ENCODE measurements around the gene WDR54. TPM values are rescaled to one million over a fixed set of nuclear protein-coding genes. Genes with fewer than 3 reads are reported as not detected.
A peak's percentile ranks its signal among the peaks of the same experiment; 100 is the strongest.

The WDR54 gene
- total RNA-seq, 1 experiment from 2014 or later: 41.0 TPM

DNA sequence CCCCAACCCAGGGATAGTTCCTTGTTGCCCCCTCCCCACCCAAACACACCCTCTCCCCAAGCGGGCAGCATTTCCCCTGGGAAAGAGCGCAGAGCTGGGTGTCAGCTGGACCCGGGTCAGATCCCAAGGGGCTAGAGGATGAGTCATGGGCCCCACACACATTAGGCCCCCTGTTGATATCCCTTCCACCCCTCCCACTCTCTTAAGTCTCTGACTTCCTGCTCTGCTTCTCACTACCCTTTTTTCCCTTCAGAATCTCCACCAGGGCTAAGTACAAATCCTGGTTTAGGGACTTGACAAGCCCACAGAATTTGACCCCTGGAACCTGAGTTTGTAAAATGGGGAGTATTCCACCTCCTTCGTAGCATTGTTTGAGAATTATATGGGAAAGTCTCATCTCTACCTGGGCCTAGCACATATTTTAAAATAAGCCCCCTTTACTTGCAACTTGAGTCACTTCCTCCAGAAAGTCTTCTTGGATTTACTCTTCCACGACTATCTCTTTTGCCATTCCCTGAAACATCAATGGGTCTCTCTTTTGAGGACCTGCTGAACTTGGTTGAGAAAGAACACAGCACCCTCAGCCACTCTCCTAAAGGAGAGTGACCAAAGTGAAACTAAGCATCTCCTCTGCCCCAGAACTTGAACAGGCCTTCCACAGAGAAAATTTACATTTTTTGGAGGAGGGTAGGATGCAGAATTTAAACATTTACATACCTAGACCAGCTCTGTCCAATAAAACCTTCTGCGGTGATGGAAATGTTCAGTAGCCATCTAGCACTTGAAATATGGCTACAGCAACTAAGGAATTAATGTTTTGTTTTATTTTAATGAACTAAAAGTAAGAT is 15.5 kb downstream of the WDR54 start:
- Histone ChIP-seq H3K27me3 (ENCODE audit: low read length) (no peaks in the 10 kb centered on the region), H3K36me3 (ENCODE audit: low read depth, low read length) (peaks cover 16% of the 10 kb centered on the region; the same call in 1 of the 2 replicates), H3K9me3 (ENCODE audit: low read length) (no peaks in the 10 kb centered on the region), H3K4me3 (ENCODE audit: low read length) (no peak overlapping the region), H3K9me2 (replicated peaks; ENCODE audit: low read length) (no peaks in the 10 kb centered on the region), H4K20me1 (ENCODE audit: low read length) (peaks cover 30% of the 10 kb centered on the region), H3K4me2 (ENCODE audit: low read length) (no peak overlapping the region), H3K27ac (ENCODE audit: low read length) (no peak overlapping the region), H3K9ac (ENCODE audit: low read length) (no peak overlapping the region), H3F3A (ENCODE audit: low read length, unreplicated experiment) (no peaks in the 10 kb centered on the region), H3K79me2 (ENCODE audit: low read length) (peaks cover 89% of the 10 kb centered on the region), H3K4me1 (ENCODE audit: insufficient read depth, low read length) (peaks cover 21% of the 10 kb centered on the region), H2AFZ (ENCODE audit: low read length) (no peak overlapping the region)
- ChIA-PET POLR2A (ENCODE audit: unreplicated experiment) (no interaction called here), CTCF (no interaction called here)
- DNase-seq (no peak), ATAC-seq (no peak)
- intact Hi-C loops (cut with micrococcal nuclease): no loop called here
- no TSS peak for BruUV-seq (replicated peaks)
- TF ChIP-seq EZH2 (IDR thresholded peaks at IDR 0.05; ENCODE audit: low read length, unreplicated experiment) (no peak), EZH2phosphoT487 (IDR thresholded peaks at IDR 0.05; ENCODE audit: borderline replicate concordance, low read length) (no peak)
- TF ChIP-seq, protein P1, sequence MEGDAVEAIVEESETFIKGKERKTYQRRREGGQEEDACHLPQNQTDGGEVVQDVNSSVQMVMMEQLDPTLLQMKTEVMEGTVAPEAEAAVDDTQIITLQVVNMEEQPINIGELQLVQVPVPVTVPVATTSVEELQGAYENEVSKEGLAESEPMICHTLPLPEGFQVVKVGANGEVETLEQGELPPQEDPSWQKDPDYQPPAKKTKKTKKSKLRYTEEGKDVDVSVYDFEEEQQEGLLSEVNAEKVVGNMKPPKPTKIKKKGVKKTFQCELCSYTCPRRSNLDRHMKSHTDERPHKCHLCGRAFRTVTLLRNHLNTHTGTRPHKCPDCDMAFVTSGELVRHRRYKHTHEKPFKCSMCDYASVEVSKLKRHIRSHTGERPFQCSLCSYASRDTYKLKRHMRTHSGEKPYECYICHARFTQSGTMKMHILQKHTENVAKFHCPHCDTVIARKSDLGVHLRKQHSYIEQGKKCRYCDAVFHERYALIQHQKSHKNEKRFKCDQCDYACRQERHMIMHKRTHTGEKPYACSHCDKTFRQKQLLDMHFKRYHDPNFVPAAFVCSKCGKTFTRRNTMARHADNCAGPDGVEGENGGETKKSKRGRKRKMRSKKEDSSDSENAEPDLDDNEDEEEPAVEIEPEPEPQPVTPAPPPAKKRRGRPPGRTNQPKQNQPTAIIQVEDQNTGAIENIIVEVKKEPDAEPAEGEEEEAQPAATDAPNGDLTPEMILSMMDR (conservative IDR thresholded peaks at IDR 0.05; ENCODE audit: low read depth, low read length): no peak

- ChIA-PET POLR2A (ENCODE audit: unreplicated experiment) (no interaction called here), CTCF (no interaction called here)
- Histone ChIP-seq H3K4me2 (ENCODE audit: low read length) (peak overlapping the region; percentile 98; the same call in 1 of the 2 replicates), H3K27me3 (ENCODE audit: low read length) (no peaks in the 10 kb centered on the region), H3K4me3 (ENCODE audit: low read length) (no peak overlapping the region), H3K27ac (ENCODE audit: low read length) (no peak overlapping the region), H3K36me3 (ENCODE audit: low read depth, low read length) (peaks cover 11% of the 10 kb centered on the region; the same call in 1 of the 2 replicates), H3K9ac (ENCODE audit: low read length) (no peak overlapping the region), H3K4me1 (ENCODE audit: insufficient read depth, low read length) (peaks cover 26% of the 10 kb centered on the region), H3K9me2 (replicated peaks; ENCODE audit: low read length) (no peaks in the 10 kb centered on the region), H3K79me2 (ENCODE audit: low read length) (peaks cover 82% of the 10 kb centered on the region), H4K20me1 (ENCODE audit: low read length) (peaks cover 26% of the 10 kb centered on the region), H3K9me3 (ENCODE audit: low read length) (no peaks in the 10 kb centered on the region), H3F3A (ENCODE audit: low read length, unreplicated experiment) (no peaks in the 10 kb centered on the region), H2AFZ (ENCODE audit: low read length) (no peak overlapping the region)
- TF ChIP-seq EZH2phosphoT487 (IDR thresholded peaks at IDR 0.05; ENCODE audit: borderline replicate concordance, low read length): no peak
- no peak for TF ChIP-seq EZH2 (IDR thresholded peaks at IDR 0.05; ENCODE audit: low read length, unreplicated experiment)
- TF ChIP-seq, protein P1 (conservative IDR thresholded peaks at IDR 0.05; ENCODE audit: low read depth, low read length): no peak
- ATAC-seq (no peak), DNase-seq (no peak)
- intact Hi-C loops (cut with micrococcal nuclease): no loop called here
- no TSS peak for BruUV-seq (replicated peaks)
Measured at GRCh38 chr2:74438248-74438647, 16.7 kb downstream of the WDR54 start.

- peaks cover 11% of the 10 kb centered on the region; the same call in 1 of the 2 replicates for H3K36me3 ChIP-seq (ENCODE audit: low read depth, low read length)
- POLR2A ChIA-PET (ENCODE audit: unreplicated experiment): no interaction called here
- TF ChIP-seq EZH2phosphoT487 (IDR thresholded peaks at IDR 0.05; ENCODE audit: borderline replicate concordance, low read length): no peak
- TF ChIP-seq EZH2 (IDR thresholded peaks at IDR 0.05; ENCODE audit: low read length, unreplicated experiment): no peak
- TF ChIP-seq, protein P1 (conservative IDR thresholded peaks at IDR 0.05; ENCODE audit: low read depth, low read length): no peak
- H3F3A ChIP-seq (ENCODE audit: low read length, unreplicated experiment): no peaks in the 10 kb centered on the region
- H3K4me3 ChIP-seq (ENCODE audit: low read length): peak overlapping the region; percentile 73
- no peak overlapping the region for H2AFZ ChIP-seq (ENCODE audit: low read length)
- peak overlapping the region; percentile 89 for H3K9ac ChIP-seq (ENCODE audit: low read length)
- peaks cover 33% of the 10 kb centered on the region for H3K4me1 ChIP-seq (ENCODE audit: insufficient read depth, low read length)
- no peak overlapping the region for H3K27ac ChIP-seq (ENCODE audit: low read length)
- DNase-seq (no peak), ATAC-seq (no peak)
- no peaks in the 10 kb centered on the region for H3K27me3 ChIP-seq (ENCODE audit: low read length)
- CTCF ChIA-PET: no interaction called here
- no TSS peak for BruUV-seq (replicated peaks)
- peaks cover 26% of the 10 kb centered on the region for H4K20me1 ChIP-seq (ENCODE audit: low read length)
- intact Hi-C loops (cut with micrococcal nuclease): no loop called here
- peak overlapping the region; percentile 98 for H3K4me2 ChIP-seq (ENCODE audit: low read length)
- H3K79me2 ChIP-seq (ENCODE audit: low read length): peaks cover 74% of the 10 kb centered on the region
- H3K9me2 ChIP-seq (replicated peaks; ENCODE audit: low read length): no peaks in the 10 kb centered on the region
- H3K9me3 ChIP-seq (ENCODE audit: low read length): no peaks in the 10 kb centered on the region
Measured at GRCh38 chr2:74439373-74439772, 17.8 kb downstream of the WDR54 start.
